ENCODE data around the gene NMRK2. TPM values are rescaled to one million over a fixed set of nuclear protein-coding genes. Genes with fewer than 3 reads are reported as not detected.

Gene NMRK2
- total and polyA plus RNA-seq, 2 of the 13 experiments (the other 11 are each of a cell fraction or from before 2014, with no cell fraction given), result not detected

DNA sequence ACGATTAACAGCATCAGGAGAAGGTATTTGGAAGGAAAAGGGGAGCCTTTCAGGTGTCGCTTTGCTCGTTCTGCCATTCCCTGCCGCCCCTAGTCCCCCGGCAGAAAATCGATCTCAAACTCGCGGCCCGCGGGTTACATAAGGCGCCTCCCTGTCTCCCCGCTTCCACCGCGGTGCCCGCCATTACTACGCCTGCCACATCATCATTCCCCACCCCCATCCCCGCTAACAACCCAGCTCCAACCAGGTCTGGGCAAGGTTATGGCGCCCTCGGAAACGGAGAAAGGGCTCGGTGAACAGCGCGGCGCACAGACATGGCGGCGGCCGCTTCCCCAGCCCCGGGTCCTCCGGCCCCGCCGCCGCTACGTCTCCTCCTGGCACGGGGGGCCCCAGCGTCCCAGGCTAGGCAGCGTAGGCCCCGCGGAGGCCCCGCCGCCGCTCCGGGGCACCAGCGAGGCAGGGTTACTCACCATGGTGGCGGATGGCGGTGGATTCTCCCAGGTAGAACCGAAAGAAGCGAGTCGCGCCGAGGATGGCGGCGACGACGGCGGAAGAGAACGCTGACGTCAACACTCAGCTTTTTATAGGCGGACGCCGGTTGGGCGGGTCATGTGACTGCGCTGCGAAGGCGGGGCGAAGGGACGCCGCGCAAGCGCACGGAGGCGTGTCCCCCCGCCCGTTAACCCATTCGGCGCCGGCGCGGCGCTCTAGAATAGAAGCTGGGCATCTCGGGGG, 52.2 kb downstream of the NMRK2 start, which contains the start of gene EEF2 (continued):
- TF ChIP-seq RBAK (CRISPR knock-in tag; IDR thresholded peaks at IDR 0.05) (no peak), SRF (IDR thresholded peaks at IDR 0.05; ENCODE audit: low read depth, low read length) (peak; percentile 12; the same call in 1 of the 2 replicates), MXI1 (IDR thresholded peaks at IDR 0.05; ENCODE audit: borderline replicate concordance, low read depth, low read length) (peak; percentile 86; the same call in 1 of the 3 replicates), FOXA3 (CRISPR knock-in tag; IDR thresholded peaks at IDR 0.05) (peak; percentile 10; the same call in 1 of the 2 replicates), TOE1 (CRISPR knock-in tag; IDR thresholded peaks at IDR 0.05) (no peak), MIER2 (CRISPR knock-in tag; IDR thresholded peaks at IDR 0.05) (no peak), MED1 (CRISPR knock-in tag; IDR thresholded peaks at IDR 0.05) (no peak; the same call in 1 of the 2 replicates), ATRX (CRISPR knock-in tag; IDR thresholded peaks at IDR 0.05; ENCODE audit: borderline replicate concordance) (no peak), ZNF407 (CRISPR knock-in tag; IDR thresholded peaks at IDR 0.05; ENCODE audit: not compliant biosample characterization) (peak; percentile 56), ZNF879 (CRISPR knock-in tag; IDR thresholded peaks at IDR 0.05) (peak; percentile 91), ISL2 (CRISPR knock-in tag; IDR thresholded peaks at IDR 0.05) (peak; percentile 38; the same call in 1 of the 2 replicates), NFATC3 (CRISPR knock-in tag; IDR thresholded peaks at IDR 0.05) (no peak), TSC22D2 (CRISPR knock-in tag; IDR thresholded peaks at IDR 0.05; ENCODE audit: borderline replicate concordance) (peak; percentile 71; the same call in 1 of the 2 replicates), PAWR (CRISPR knock-in tag; IDR thresholded peaks at IDR 0.05; ENCODE audit: borderline replicate concordance) (no peak), DR1 (CRISPR knock-in tag; IDR thresholded peaks at IDR 0.05) (peak; percentile 97)
- TF ChIP-seq, protein P1, sequence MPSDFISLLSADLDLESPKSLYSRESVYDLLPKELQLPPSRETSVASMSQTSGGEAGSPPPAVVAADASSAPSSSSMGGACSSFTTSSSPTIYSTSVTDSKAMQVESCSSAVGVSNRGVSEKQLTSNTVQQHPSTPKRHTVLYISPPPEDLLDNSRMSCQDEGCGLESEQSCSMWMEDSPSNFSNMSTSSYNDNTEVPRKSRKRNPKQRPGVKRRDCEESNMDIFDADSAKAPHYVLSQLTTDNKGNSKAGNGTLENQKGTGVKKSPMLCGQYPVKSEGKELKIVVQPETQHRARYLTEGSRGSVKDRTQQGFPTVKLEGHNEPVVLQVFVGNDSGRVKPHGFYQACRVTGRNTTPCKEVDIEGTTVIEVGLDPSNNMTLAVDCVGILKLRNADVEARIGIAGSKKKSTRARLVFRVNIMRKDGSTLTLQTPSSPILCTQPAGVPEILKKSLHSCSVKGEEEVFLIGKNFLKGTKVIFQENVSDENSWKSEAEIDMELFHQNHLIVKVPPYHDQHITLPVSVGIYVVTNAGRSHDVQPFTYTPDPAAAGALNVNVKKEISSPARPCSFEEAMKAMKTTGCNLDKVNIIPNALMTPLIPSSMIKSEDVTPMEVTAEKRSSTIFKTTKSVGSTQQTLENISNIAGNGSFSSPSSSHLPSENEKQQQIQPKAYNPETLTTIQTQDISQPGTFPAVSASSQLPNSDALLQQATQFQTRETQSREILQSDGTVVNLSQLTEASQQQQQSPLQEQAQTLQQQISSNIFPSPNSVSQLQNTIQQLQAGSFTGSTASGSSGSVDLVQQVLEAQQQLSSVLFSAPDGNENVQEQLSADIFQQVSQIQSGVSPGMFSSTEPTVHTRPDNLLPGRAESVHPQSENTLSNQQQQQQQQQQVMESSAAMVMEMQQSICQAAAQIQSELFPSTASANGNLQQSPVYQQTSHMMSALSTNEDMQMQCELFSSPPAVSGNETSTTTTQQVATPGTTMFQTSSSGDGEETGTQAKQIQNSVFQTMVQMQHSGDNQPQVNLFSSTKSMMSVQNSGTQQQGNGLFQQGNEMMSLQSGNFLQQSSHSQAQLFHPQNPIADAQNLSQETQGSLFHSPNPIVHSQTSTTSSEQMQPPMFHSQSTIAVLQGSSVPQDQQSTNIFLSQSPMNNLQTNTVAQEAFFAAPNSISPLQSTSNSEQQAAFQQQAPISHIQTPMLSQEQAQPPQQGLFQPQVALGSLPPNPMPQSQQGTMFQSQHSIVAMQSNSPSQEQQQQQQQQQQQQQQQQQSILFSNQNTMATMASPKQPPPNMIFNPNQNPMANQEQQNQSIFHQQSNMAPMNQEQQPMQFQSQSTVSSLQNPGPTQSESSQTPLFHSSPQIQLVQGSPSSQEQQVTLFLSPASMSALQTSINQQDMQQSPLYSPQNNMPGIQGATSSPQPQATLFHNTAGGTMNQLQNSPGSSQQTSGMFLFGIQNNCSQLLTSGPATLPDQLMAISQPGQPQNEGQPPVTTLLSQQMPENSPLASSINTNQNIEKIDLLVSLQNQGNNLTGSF (CRISPR knock-in tag; IDR thresholded peaks at IDR 0.05), result 0 out of 2 replicates have a peak, but pooled peaks have one; percentile 73
